Esophagus squamous epithelium (tissue), 4 donors: ENCODE measurements around the gene COL4A1.

Experiments
- POLR2A ChIP-seq, 4 donors: fragments of 450-650 bp; IDR thresholded peaks; one replicate each; pipeline ENCODE4 v1.6.1; 2017; ENCODE audit warnings: antibody characterized with exemption in 4 of 4, mild to moderate bottlenecking in 4 of 4, moderate library complexity in 3 of 4
- TF ChIP-seq, protein P1 (sequence below), 6 experiments: fragments of 450-650 bp in 4 of 6; fragments of 200-600 bp in 2 of 6; sonication (generic) in 2 of 6; IDR thresholded peaks; one replicate each; pipeline ENCODE4 v1.5.1; 2016 to 2019; ENCODE audit warnings: antibody characterized with exemption in 6 of 6, mild to moderate bottlenecking in 4 of 6, moderate library complexity in 4 of 6

DNA sequence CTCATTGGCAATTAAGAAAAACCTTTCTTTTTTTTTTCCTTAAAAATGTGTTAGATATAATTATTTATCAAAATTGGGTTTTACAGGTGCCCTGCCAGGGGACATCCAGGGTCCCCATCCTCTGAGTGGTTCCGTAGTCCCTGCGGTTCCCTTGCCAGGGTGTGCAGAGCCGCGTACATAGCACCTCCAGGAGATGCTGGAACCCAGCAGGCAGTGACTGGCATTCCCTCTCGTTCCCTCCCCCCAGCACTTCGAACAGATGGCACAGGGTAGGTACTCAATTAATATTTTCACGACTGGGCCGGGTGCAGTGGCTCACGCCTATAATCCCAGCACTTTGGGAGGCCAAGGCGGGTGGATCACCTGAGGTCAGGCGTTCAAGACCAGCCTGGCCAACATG is 82.0 kb downstream of the COL4A1 start:
- TF ChIP-seq, protein P1, sequence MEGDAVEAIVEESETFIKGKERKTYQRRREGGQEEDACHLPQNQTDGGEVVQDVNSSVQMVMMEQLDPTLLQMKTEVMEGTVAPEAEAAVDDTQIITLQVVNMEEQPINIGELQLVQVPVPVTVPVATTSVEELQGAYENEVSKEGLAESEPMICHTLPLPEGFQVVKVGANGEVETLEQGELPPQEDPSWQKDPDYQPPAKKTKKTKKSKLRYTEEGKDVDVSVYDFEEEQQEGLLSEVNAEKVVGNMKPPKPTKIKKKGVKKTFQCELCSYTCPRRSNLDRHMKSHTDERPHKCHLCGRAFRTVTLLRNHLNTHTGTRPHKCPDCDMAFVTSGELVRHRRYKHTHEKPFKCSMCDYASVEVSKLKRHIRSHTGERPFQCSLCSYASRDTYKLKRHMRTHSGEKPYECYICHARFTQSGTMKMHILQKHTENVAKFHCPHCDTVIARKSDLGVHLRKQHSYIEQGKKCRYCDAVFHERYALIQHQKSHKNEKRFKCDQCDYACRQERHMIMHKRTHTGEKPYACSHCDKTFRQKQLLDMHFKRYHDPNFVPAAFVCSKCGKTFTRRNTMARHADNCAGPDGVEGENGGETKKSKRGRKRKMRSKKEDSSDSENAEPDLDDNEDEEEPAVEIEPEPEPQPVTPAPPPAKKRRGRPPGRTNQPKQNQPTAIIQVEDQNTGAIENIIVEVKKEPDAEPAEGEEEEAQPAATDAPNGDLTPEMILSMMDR (IDR thresholded peaks at IDR 0.05), result no peak
- no peak for TF ChIP-seq POLR2A (IDR thresholded peaks at IDR 0.05)
